HG03354 (cell line): ENCODE data around the gene SHOX.

Source experiments
- ATAC-seq: cut with Tn5 transposase; IDR thresholded peaks from one replicate; pipeline ENCODE4 v1.9.1; 2021; ENCODE audit warnings: mild to moderate bottlenecking; ENCODE audit not compliant: unreplicated experiment, poor library complexity, severe bottlenecking

SHOX gene

DNA sequence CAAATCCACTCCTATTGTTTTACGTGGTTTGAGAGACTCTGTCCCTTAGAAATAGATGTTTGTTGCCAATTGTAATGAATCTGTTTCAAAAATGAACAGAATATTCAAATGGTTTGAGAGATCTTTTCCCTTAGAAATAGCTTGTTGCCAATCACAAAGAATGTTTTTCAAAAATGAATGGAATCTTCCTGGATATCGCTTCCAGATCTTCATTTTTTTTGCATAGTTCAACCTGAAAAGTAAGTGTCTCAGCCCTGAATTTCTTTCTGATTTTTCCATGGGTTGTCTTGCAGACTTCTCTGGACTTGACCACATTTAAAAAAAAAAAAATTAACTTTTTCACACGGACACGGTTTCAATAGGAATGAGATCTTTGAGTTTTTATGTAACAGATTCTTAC is 22.7 kb downstream of the SHOX start:
- no peak for ATAC-seq

DNA sequence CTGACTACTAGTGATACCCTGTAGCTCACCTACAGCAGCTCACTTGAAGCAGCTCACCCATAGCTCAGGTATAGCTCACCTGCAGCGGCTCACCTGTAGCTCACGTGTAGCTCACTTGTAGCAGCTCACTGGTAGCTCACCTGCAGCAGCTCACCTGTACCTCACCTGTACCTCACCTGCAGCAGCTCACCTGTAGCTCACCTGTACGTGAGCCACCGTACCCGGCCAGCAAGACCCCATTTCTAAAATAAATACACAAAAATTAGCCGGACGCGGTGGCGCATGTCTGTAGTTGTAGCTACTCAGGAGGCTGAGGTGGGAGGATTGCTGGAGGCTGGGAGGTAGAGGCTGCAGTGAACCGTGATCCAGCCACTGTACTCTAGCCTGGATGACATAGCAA is 30.6 kb downstream of the SHOX start:
- ATAC-seq, result no peak

DNA sequence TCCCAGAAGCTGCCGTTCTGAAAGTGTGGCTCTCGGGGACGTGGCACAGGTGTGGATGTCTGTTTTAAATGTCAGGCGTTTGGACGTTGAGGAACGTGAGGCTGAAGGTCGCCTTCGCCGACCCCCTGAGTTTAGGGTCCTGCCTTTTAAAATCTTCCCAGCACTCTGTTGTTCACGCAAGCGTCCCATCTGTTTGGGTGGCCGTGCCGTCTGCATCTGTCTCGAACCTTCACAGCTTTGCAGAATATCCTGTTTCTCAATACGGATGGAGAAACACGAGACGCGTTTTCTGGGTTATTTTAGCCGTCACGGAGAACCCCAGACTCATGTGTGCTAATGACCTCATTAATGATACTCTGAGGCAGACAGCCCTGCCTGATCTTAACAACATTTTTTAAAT is 31.5 kb downstream of the SHOX start:
- ATAC-seq, result no peak

DNA sequence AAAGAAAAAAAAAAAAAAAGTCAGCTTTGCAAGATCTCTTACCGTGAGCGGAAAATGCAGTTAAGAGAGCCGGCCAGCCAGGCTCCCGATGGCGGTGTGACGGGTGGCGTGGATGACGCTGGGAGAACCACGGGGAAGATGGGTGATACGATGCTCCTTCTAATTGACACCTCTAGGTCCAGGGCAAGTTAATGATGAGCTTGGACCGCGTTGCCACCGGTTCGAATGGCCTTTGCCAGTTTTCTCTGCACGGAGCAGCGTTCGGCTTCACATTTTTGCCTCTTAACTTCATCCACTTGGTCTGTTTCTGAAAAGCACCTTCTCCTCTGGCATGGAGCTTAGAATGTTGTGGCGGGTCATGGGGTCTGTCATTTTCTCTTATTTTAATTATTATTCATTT is 33.2 kb downstream of the SHOX start:
- ATAC-seq, result no peak

DNA sequence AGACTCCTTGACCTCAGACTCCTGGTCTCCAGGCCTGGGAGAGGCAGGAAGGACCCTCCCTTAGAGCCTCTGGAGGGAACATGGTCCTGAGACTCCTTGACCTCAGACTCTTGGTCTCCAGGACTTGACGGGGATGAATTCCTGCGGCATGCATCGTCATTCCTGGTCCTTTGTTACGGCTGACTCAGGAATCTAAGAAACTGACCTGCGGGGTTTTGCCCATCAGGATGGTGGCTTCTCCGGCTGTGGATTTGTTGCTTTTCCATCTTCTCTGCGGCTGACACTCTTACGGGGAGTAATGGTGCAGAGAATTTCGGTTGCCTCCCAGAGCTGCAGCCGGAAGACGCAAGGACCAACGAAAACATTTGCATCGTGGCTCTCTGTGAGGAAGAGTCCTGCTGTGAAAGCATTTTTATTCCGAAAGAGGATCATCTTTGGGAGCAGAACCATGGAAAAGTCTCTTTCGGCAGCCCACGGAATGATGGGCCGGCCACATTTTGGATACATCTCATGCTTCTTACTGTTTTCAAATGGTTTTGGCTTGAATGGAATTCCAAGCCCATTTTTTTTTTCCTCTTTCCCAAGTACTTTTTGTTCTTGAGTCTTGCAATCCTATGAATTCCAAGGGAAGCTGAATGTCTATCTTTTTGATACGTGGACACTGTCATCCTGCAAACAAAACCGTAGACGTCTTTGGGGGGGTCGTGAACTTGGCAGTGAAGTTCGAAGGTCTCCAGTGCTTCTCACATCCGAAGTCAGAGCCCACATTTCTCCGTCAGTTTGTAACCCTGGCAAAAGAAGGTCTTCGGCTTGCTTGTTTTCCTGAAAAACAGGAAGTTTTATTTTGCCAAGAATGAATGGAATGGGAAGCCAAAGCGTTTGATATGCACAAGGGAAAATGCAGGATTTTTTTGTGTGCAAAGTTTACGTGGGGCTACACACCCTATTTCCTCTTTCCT is 36.5 kb downstream of the SHOX start:
- no peak for ATAC-seq

DNA sequence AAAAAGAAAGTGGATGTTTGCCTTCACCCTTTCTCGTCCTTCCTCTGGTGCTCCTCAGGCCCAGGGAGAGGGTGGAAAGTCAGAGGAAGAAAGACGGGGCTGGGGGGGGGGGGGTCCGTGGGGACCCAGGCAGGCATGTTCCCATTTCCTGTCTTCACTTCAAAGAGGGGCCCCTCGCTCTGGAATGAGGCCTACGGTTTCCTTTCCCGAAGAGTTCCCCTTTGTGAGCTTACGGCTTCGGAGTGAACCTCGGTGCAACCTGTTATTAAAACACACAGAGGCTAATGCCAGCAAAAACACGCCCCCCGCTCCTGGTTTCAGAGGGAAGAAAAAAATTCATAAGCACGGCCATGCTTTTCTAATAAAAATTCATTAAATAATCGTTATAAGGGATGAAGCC is 40.1 kb downstream of the SHOX start:
- no peak for ATAC-seq

DNA sequence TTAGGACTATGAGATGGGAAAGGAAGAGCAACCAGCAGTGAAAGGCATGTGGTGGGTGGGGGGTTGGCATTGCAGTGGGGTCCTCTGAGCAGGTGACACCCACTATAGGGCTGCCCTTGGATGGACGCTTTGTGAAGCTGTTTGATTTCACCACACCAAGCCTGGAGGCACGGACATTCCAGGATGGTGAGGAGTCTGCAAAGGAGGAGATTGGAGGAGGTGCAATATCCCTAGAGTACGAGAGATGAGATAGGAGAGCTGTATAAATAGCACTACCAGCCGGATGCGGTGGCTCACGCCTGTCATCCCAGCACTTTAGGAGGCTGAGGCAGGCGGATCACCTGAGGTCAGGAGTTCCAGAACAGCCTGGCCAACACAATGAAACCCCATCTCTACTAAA is 42.3 kb downstream of the SHOX start:
- no peak for ATAC-seq

DNA sequence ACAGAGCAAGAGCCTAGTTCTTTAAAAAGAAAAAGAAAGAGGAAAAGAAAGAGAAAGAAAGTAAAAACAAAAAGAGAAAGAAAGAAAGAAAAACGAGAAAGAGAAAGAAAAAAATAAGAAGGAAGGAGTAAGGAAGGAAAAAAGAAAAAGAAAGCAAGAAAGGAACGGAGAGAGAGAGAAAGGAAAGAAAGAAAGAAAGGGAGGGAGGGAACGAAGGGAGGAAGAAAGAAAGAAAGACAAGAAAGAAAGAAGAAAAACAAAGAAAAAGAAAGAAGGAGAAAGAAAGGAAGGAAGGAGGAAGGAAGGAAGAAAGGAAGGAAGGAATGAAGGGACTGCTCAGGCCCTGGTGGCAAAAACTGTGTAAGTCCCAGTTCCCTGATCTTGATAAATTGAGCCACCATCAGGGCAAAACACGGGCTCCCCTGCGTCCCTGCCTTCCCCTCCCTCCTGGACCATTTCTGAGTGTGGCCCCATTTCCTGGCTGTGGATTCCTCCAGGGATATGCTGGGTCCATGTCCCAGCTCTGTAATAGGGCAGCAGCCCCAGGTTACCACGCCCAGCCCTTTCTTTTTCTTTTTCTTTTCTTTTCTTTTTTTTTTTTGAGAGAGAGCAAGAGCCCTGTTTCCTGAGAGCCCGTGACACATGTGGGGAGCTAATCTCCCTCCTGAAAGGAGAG is 44.8 kb downstream of the SHOX start:
- ATAC-seq, result no peak

DNA sequence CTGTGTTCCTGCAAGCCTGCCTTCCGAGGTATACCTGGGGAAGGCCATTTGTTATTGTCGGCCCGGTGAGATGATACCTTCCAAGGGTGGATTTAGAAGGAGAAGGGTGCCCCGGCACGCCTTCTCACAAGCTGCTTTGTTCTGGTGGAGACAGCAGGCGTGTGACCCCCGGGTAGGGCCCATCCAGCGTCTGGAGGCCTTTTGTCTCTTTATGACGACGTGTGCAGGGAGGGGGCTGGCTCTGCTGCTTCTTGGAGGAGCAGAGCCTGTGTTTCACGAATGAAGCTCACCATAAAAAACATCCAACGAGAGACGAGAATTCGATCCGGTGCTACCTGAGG is 45.3 kb downstream of the SHOX start:
- ATAC-seq, result no peak

DNA sequence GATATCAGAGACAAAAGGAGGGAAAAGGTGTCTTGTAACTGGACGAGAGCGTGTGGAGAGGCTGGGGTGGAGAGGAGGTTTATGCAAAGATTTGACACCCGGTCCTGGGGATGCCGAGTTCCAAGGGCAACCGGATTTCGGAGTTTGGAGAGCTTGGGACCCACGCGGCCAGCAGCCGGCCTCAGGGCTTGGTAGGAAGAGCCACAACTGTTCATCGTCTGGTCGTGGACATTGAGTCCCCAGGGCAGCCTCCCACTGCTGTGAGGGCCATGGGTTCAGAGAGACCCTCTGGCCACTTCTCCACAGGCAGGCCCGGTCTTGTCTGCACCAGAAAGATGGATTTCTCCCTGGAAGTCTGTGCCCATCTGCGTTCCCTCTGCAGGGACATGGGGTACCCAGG is 46.8 kb downstream of the SHOX start:
- ATAC-seq, result no peak

DNA sequence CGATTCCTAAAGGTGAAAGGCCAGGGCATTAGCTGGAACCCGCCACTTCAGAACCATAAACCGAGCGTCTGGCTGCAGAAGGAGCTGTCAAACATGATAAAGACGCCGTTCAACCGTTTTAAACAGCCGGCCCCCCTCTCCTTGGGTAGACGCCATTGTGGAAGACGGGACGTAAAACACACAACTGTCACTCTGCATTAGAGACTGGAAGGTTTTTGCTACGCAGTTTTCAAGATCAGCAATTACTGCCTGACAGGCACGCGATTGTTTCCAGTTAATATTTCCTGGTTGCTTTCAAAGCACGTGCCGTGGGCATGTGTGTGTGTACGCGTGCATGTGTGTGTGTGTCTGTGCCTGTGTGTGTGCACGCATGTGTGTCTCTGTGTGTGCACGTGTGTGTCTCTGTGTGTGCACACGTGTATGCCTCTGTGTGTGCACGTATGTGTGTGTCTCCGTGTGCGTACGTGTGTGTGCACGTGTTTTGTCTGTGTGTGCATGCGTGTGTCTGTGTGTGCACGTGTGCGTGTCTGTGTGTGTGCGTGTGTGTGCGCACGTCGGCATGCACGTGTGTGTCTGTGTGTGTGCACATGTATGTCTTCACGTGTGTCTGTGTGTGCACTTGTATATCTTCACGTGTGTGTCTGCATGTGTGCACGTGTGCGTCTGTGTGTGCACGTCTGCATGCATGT is 48.8 kb downstream of the SHOX start:
- ATAC-seq, result no peak

DNA sequence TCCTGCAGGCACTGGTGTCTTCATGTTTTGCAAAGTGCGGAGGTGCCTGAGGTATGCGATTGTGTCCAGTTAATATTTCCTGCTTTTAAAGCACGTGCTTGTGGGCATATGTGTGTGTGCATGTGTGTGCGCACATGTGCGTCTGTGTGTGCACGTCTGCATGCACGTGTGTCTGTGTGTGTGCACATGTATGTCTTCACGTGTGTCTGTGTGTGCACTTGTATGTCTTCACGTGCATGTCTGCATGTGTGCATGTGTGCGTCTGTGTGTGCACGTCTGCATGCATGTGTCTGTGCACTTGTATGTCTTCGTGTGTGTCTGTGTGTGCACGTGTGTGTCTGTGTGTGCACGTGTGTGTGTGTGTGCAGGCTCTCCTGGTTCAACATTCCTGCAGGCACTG is 49.5 kb downstream of the SHOX start:
- no peak for ATAC-seq

DNA sequence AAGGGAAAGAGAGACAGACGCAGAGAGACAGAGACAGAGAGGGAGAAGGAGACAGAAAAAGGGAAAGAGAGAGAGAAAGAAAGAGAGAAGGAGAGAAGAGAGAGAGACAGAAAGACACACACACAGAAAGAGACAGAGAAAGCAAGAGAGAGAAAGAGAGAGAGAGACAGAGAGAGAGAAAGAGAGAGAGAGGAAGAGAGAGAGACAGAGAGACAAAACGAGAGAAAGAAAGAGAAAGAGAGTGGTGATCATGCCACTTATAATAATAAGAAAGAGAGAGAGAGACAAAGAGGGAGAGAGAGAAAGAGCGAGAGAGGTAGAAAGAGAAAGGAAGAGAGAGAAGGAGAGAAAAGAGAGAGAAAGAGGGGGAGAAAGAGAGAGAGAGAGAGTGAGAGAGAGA is 51.4 kb downstream of the SHOX start:
- no peak for ATAC-seq

DNA sequence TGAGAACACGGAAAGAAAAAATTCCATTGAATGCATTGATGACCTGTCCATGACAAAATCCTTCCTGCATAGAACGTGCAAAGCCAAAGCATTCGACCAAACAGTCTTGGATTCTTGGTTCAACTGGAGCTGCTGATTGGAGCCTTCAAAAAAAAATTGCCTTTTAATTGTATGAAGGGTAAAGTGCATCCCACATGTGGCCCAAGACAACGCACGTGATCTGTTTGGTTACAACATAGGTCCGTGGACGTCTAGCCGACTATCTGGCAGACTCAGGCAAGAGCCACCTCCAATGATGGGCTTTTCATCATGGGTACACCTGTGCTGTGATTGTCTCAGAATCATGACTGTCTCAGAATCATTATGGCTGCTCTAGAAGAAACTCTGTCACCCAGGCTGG is 52.3 kb downstream of the SHOX start:
- no peak for ATAC-seq

DNA sequence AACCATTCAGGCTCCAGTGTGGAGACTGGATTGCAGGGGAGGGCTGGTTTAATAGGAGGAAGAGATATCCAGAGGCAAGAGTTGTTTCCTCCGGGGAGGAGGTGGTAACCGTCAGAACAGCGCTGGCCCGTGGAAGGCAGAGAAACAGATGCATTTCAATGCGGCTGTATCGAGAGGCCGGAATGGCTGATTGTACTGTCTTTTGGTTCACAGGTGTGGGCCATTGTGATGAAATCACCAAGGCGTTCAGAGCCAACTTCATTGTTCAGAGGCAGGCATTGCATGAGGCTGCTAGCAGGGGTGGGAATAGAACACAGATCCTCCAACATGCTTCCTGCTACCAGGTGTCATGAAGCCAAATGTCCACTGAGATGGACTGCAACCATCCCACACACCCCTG is 53.0 kb downstream of the SHOX start:
- no peak for ATAC-seq

DNA sequence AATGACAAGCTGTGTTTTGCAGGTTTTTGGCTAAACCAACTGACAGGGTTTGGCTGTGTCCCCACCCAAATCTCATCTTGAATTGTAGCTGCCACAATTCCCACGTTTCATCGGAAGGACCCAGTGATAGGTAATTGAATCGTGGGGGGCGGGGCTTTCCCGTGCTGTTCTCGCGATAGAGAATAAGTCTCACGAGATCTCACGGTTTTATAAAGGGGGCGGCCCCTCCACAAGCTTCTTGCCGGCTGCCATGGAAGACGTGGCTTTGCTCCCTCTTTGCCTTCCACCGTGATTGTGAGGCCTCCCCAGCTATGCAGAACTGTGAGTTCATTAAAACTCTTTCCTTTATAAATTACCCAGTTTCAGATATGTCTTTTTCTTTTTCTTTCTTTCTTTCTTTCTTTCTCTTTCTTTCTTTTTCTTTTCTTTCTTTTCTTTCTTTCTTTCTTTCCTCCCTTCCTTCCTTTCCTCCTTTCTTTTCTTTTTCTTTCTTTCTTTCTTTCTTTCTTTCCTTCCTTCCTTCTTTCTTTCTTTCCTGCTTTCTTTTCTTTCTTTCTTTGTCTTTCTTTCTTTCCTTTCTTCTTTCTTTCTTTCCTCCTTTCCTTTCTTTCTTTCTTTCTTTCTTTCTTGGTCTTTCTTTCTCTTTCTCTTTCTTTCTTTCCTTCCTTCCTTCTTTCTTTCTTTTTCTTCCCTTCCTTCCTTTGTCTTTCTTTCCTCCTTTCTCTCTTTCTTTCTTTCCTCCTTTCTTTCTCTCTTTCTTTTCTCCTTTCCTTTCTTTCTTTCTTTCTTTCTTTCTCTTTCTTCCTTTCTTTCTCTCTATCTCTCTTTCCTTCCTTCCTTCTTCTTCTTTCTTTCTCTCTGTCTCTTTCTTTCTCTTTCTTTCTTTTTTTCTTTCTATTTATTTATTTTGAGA is 54.8 kb downstream of the SHOX start:
- no peak for ATAC-seq

DNA sequence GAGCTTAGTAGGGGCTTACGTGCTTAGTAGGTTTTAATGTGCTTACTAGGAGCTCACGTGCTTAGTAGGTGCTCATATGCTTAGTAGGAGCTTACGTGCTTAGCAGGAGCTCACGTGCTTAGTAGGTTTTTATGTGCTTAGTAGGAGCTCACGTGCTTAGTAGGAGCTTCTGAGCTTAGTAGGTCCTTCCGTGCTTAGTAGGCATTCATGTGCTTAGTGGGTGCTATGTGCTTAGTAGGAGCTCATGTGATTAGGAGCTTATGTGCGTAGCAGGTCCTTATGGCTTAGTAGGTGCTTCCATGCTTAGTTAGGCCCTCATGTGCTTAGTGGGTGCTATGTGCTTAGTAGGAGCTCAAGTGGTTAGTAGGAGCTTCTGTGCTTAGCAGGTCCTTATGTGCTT is 59.4 kb downstream of the SHOX start:
- ATAC-seq, result no peak

DNA sequence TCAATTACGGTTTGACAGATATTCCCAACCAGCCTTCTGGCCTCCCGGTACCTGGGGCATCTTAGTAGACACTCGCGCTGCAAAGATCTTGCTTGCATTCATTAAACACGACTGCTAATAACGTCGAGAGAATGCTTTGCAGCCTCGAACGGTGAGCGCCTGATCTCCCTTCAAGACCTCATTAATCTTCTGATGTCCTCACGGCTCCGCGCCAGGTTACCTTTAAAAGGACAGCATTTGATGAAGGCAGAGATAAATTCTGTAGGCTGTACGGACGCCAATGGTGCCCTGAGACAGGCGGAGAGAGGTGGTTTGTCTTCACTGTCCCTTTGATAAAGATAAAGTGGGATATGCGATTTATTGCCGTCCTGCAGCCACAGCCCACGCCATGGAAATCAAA is 64.2 kb downstream of the SHOX start:
- ATAC-seq, result no peak

DNA sequence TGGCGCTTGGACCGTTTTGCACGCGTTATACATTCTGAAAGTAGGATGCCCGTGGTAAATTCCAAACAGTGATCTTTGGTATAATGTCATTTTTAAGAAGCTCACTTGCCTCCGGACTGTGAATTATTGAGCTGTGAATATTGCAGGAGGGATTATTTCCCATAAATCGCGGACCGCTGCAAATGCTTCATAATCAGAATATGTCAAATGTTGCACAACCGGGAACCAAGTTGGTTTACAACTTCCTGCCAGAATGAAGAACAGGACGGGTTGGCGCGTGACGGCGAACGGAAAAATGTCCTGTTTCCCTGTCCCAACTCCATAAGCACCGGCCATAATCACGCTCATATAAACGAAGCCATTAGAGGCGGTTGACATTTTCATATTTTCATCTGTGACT is 67.6 kb downstream of the SHOX start:
- ATAC-seq, result no peak

DNA sequence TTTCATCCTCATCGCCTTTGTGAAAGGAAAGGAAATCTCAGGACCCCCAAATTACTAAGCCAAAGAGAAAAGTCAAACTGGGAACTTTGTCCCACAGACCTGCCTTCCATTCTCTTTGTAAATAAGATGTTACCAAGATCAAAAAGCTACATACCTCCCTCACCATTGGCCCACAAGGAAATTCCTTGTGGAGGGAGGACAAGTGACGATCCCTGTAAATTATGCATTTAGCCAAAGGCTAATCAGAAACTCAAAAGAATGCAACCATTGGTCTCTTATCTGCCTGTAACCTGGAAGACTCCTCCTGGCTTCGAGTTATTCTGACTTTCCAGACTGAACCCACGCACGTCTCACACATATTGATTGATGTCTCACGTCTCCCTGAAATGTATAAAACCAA is 70.3 kb downstream of the SHOX start:
- no peak for ATAC-seq
